OCI-LY3 (cell line): ENCODE data around the gene CCND1.

Experiments
- EZH2phosphoT487 ChIP-seq: fragments of 200-600 bp; shearing (Covaris generic); IDR thresholded peaks from 2 replicates; pipeline ENCODE4 v1.6.1; 2018; ENCODE audit warnings: antibody characterized with exemption, mixed run types, low read depth
- TF ChIP-seq, protein P1 (sequence below): fragments of 200-600, 300-600 bp; sonication (generic); IDR thresholded peaks from 2 replicates; pipeline ENCODE4 v1.5.1; 2014; ENCODE audit warnings: antibody characterized with exemption, low read length, low read depth

DNA sequence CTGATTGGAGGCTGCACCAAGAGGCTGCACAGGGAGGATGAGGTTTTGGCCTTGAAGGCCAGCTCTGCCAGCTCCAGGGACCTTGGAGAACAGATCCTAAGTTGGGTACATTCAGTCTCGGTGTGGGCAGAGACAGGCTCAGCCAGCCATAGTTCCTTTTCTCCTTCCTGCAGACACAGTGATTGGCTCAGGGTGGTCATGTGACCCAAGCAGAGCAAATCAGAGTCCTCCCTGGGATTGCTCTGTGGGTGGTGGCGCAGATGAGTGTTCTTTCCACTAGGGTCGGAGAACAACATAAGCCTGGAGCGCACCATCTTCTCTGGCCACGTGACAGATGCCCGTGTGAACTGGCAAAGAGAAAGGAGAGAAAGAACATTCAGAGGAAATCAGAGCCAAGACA is 47.1 kb upstream of the CCND1 start:
- TF ChIP-seq, protein P1, sequence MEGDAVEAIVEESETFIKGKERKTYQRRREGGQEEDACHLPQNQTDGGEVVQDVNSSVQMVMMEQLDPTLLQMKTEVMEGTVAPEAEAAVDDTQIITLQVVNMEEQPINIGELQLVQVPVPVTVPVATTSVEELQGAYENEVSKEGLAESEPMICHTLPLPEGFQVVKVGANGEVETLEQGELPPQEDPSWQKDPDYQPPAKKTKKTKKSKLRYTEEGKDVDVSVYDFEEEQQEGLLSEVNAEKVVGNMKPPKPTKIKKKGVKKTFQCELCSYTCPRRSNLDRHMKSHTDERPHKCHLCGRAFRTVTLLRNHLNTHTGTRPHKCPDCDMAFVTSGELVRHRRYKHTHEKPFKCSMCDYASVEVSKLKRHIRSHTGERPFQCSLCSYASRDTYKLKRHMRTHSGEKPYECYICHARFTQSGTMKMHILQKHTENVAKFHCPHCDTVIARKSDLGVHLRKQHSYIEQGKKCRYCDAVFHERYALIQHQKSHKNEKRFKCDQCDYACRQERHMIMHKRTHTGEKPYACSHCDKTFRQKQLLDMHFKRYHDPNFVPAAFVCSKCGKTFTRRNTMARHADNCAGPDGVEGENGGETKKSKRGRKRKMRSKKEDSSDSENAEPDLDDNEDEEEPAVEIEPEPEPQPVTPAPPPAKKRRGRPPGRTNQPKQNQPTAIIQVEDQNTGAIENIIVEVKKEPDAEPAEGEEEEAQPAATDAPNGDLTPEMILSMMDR, result no peak
- no peak for TF ChIP-seq EZH2phosphoT487
